NK-92 treated with Interleukin-12 subunit alpha and Interleukin-12 subunit beta, amount 100 ng/mL, for 24 hours (cell line): ENCODE data around the gene CHKB.
A peak's percentile ranks its signal among the peaks of the same experiment; 100 is the strongest.
"Not testable (repeated sequence)": the region's sequence is repeated elsewhere in the genome, so short reads cannot be mapped to it uniquely, and the experiment has no call there.

Experiments
- DNase-seq: peaks from one replicate; lab custom pipeline; 2025; lab: John Stamatoyannopoulos, UW

The CHKB gene

GRCh38 chr22:50548040-50548920 is 34.4 kb downstream of the CHKB start:
- DNase-seq: no peak

DNA sequence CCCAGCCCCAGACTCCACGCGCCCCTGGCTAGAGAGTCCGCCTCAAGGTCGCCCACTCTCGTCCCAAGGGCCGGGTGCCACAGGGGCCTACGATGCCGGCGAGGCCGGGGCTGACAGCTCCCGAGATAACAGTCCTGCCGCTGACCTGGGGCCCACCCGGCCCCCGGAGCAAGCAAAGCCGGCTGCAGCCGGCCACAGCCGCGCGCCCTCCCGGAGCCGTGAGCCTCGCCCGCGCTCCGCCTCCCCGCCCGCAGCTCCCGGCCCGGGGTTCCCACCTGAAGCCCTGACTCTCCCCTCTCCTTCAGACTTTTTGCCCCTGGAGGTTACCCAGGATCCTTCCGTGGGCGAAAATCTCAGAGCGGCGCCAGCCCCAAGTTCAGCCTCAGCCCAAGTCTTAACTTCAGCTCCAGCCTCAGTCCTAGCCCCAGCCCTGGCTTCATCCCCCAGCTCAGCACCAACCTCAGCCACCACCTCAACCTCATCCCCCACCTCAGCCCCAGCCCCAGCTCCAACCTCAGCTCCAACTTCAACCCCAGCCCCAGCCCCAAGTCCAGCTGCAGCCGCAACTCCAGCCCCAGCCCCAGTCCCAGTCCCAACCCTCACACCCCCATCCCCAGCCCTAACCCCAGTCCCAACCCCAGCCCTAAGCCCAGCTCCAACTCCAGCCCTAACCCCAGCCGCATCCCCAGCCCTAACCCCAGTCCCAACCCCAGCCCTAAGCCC is 35.2 kb downstream of the CHKB start:
- DNase-seq: no peak

- DNase-seq: no peak
These were observed 36.1 kb downstream of the CHKB start for GRCh38 chr22:50546326-50547262.

DNA sequence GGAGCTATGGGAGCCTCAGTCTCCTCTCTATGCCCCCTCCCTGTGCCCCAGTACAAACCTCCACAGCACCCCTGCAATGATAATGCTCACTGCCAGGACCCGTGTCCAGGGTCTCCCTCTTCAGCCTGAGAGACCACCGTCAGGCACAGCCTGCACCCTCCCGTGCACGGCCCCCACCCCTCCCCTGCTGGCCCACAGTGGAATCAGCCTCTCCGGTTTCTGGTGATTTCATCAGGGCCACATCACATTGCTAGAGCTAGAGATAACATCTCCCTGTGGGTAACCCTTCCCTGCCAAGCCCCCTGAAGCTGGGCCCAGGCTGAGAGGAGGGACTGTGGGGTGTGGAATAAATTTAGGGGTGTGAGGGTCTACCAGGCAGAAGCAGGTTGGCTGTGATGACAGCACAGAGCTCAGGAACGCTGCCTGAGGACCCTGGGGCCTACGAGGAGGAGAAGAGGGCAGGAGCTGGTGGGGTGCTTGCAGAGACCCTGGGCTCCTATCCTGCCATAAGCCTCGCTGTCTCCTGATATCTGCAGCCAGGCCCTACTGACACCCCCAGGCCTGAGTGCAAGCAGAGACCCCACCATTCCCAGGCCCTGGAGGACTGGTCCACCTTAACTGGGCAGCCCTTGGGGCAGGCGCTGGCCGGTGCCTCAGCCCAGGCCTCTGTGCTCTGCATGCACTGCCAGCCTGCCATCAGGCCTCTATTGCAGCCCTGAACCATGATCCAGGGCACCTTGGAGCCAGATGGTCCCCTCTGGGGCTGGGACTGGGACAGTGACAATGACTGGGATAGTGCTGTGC is 36.9 kb downstream of the CHKB start, which contains the start of gene KLHDC7B:
Gene KLHDC7B (plus strand): TSS at position 378 of the 804 bp plus-strand sequence. CDS start 345 bp downstream, at position 723.
- DNase-seq: peak; percentile 42

DNA sequence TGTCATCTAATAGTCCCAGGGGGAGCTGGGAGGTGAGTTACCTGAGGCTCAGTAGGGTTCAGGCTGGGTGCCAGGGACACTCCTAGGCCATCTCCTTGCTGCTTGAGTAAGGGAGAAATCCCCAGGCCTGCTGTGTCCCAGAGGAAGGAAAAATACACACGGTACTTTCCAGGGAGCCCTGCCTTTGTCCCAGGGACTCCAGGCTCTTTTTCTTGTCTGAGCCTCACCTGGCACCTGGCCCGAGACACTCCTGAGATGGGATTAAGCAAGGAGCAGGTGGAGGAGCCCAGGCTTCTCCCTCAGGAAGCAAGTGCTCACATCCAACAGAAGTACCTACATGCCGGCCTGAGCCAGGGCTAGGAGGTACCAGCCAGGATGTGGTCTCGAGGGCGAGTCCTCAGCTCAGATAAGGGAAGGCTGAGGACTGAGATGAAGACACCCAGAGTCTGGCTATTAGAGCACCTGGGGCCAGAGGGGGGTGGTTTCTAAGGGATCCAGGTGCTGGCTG is 37.8 kb downstream of the CHKB start:
- no peak for DNase-seq

GRCh38 chr22:50544078-50544745 is 38.4 kb downstream of the CHKB start:
- peak; percentile 83 for DNase-seq

DNA sequence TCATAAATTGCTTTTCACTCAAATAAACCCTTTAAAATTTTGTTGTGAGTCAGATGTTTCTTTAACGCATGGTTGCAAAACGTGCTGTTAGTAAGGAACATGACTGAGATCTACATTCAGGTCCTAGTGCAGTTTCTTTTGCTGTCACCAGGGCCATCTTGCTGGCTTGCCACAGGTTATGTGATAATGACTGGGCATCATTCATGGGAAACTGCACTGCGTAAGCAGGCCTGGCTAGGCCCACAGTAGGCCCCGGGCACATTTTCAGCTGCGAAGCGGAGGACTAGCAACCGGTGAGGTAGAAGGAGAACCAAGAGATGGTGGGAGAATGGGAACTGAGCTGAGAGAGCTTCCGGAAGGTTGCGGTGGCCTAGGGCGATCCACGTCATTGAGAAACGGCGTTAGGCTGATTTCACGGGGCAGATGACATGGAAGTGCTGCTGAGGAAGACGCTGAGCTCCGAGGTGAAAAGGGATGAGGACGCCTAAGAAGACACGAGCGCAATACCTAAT is 40.2 kb downstream of the CHKB start:
- no peak for DNase-seq

DNA sequence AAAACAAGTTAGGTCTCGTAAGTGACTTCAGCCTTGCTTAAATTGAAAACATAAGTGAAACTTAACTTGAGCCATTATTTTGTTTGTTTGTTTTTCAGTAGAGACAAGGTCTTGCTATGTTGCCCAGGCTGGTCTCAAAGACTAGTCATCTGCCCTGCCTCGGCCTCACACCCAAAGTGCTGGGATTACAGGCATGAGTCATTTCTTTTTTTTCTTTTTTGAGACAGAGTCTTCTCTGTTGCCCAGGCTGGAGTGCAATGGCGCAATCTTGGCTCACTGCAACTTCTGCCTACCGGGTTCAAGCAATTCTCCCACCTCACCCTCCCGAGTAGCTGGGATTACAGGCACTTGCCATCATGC is 41.0 kb downstream of the CHKB start:
- DNase-seq: peak; percentile 50

DNA sequence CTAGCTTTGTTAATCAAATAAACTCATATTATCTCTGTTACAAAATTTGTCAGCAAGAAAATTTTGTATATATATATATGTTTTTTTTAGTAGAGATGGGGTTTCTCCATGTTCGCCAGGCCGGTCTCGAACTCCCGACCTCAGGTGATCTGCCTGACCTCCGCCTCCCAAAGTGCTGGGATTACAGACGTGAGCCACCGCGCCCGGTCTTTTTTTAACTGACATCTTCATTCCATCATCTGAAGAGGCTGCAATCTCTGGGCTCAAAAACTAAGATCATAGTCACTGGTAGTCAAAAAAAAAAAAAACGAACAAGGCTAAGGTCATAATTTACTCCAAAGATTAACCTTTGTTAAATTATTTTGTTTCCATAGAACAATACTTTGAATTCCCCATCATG is 42.3 kb downstream of the CHKB start:
- DNase-seq: no peak

GRCh38 chr22:50537765-50538164 is 44.9 kb downstream of the CHKB start:
- DNase-seq: no peak

- DNase-seq: no peak
These were observed 46.4 kb downstream of the CHKB start for GRCh38 chr22:50536226-50536625.

DNA sequence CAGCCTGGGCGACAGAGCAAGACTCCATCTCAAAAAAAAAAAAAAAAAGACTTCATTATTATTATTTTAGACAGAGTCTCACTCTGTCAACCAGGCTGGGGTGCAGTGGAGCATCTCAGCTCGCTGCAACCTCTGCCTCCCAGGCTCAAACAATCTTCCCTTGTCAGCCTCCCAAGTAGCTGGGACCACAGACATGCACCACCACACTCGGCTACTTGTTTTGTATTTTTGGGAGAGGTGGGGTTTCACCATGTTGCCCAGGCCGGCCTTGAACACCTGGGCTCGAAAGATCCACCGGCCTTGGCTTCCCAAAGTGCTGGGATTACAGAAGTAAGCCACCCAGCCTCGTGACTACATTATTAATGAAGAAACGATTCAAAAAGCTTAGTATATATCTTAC is 47.5 kb downstream of the CHKB start:
- no peak for DNase-seq

DNA sequence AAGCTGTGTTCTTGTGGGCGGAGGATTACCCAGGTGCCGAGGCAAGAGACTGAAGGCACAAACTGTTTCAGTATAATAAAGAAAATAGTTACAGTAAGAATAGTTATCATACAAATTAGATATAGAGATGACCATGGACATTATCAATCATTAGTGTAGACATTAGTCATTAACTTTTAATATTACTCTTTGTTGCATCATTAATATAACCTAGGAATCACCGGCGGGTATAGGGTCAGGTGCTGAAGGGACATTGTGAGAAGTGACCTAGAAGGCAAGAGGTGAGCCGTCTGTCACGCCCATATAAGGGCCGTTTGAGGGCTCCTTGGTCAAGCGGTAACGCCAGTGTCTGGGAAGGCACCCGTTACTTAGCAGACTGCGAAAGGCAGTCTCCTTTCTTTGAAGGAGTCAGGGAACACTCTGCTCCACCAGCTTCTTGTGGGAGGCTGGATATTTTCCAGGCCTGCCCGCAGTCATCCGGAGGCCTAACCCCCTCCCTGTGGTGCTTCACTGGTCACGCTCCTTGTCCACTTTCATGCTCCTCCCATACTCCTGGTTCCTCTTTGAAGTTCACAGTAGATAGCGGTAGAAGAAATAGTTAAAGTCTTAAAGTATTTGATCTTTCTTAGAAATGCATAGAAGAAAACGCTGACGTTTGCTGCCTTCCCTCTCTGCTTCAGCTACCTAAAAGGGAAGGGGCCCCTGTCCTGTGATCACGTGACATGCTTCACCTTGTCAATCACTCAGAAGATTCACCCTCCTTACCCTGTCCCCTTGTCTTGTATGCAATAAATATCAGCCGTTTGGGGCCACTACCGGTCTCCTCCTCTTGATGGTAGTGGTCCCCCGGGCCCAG is 48.6 kb downstream of the CHKB start:
- not testable (repeated sequence) for DNase-seq

DNA sequence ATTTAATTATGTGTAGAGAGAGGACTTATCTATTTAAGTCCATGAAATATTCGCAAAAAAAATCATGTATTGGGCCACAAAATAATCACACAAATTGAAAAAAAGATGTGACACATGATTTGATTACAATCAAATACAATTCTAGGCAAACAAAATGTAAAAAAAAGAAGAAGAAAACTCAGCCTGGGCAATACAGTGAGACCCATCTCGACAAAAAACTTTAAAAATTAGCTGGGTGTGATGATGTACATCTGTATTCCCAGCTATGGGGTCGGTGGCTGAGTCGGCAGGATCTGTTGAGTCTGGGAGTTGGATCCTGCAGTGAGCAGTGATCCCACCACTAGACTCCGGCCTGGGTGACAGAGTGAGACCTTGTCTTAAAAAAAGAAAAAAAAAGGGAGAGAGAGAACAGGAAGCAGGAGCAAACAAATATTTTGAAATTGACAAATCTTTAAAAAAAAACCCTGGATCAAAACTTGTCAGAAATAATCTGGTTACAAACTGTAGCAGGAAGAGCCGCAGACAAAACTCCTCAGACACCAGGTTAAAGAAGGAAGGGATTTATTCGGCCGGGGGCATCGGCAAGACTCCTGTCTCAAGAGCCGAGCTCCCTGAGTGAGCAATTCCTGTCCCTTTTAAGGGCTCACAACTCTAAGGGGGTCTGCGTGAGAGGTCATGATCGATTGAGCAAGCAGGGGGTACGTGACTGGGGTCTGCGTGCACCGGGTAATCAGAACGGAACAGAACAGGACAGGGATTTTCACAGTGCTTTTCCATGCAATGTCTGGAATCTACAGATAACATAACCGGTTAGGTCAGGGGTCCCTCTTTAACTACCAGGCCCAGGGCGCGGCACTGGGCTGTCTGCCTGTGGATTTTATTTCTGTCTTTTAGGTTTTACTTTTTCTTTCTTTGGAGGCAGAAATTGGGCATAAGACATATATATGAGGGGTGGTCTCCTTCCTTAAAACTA is 49.5 kb downstream of the CHKB start:
- no peak for DNase-seq

GRCh38 chr22:50531962-50532674 is 50.5 kb downstream of the CHKB start:
- DNase-seq: peak; percentile 40

DNA sequence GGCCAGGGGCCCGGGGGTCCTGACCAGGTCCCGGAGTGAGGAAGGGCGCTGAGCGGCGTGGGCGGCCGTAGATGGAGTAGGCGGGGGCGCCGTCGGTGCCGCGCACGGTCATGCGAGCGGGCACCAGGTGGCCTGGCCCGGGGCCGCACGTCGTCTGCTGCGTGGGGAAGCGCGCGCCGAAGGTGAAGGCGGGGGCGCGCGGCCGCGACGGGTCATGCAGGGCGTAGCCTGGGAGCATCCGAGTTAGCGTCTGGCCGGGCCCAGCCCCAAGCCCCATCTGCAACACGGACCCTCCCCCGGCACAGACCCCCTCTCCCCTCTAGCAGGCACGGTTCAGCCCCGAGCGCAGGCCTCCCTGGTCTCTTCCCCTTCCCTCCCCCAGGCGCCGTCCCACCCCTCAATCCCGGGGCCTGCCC is 51.1 kb downstream of the CHKB start:
- peak; percentile 58 for DNase-seq

DNA sequence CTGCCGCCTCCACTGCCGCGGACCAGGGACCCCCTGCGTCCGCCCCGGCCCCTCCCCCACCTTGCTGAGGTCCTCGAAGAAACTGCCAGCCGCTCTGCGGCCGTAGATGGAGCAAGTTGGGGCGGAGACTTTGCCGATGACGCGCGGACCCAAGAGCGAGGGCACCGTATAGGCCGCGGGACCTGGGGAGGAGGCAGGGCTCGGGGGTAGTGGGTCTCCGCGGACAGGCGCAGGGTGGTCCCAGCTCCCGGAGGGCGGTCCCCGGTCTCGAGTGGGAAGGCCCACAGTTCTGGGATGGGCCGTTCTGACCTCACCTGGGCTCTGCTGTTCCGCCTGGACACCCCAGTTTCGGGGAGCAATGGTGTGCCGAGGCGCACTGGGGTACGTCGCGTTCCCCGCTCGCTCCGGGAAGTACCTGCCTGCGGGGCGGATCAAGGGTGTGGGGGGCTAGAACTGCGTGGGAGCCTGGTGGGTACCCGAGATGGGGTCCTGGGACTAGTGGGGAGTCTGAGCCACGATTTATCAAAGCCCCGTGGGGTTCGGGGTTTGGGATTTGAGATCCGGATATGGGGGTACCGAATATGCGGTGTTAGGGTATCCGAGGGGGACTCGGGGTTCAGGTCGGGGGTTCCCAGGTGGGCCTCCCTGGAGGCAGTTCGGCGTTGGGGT is 51.6 kb downstream of the CHKB start:
- peak; percentile 85 for DNase-seq
